CD4-positive, alpha-beta T cell (primary cell): ENCODE measurements around the gene OPA3. TPM values are rescaled to one million over a fixed set of nuclear protein-coding genes. Genes with fewer than 3 reads are reported as not detected.
A peak's percentile ranks its signal among the peaks of the same experiment; 100 is the strongest.

Source experiments
- ATAC-seq: fragments of 200-7000 bp; cut with Tn5 transposase; one replicate; pipeline ENCODE4 v1.10.0; 2022; ENCODE audit warnings: mild to moderate bottlenecking; ENCODE audit not compliant: poor library complexity
- CTCF ChIA-PET: fragments of 350-600 bp; sonication (Branson Sonifier 250); formaldehyde crosslinking; loops from one replicate; lab custom pipeline; 2021; ENCODE audit warnings: antibody characterized with exemption, inconsistent platforms; lab: Charles Lee
- POLR2A ChIA-PET: fragments of 350-600 bp; sonication (Branson Sonifier 250); formaldehyde crosslinking; loops from one replicate; lab custom pipeline; 2021; ENCODE audit warnings: antibody characterized with exemption, inconsistent platforms; lab: Charles Lee
- DNase-seq, 14 experiments: peaks; one replicate each; pipeline ENCODE4 v3.0.0-alpha.2; 2013 to 2020; ENCODE audit warnings: mixed read lengths in 2 of 14
- H3K27ac ChIP-seq, 2 donors: one replicate each; pipeline versions ENCODE4 v1.5.1 to v1.7.0; 2013; ENCODE audit warnings: low read length in 2 of 2, low read depth in 1 of 2, mild to moderate bottlenecking in 1 of 2
- H3K27me3 ChIP-seq, 2 experiments: 1 replicate in 1 of 2; 2 replicates in 1 of 2; pipeline versions ENCODE4 v1.6.1 to v1.7.0; 2013; ENCODE audit warnings: low read length in 2 of 2, control low read depth in 1 of 2, mild to moderate bottlenecking in 1 of 2, moderate library complexity in 1 of 2; ENCODE audit not compliant: insufficient read depth in 2 of 2, control insufficient read depth in 1 of 2
- H3K36me3 ChIP-seq: one replicate; pipeline ENCODE4 v1.6.1; 2013; ENCODE audit warnings: low read length, control low read depth; ENCODE audit not compliant: insufficient read depth
- H3K4me1 ChIP-seq: one replicate; pipeline ENCODE4 v1.6.1; 2013; ENCODE audit warnings: low read length, control low read depth; ENCODE audit not compliant: insufficient read depth
- H3K4me3 ChIP-seq: one replicate; pipeline ENCODE4 v1.5.1; 2013; ENCODE audit warnings: mild to moderate bottlenecking, low read length, moderate library complexity
- H3K9me3 ChIP-seq, 2 experiments: 1 replicate in 1 of 2; 2 replicates in 1 of 2; pipeline versions ENCODE4 v1.6.1 to v1.7.0; 2013; ENCODE audit warnings: low read length in 2 of 2, mild to moderate bottlenecking in 2 of 2, control low read depth in 1 of 2, moderate library complexity in 1 of 2; ENCODE audit not compliant: control insufficient read depth in 1 of 2, insufficient read depth in 1 of 2
- H3K27ac Mint-ChIP-seq: one replicate; pipeline ENCODE4 v1.8.0; 2020; ENCODE audit warnings: mixed read lengths
- H3K27me3 Mint-ChIP-seq: one replicate; pipeline ENCODE4 v1.8.0; 2021; ENCODE audit warnings: mixed read lengths
- H3K36me3 Mint-ChIP-seq: one replicate; pipeline ENCODE4 v1.8.0; 2021; ENCODE audit warnings: low read depth, mixed read lengths
- H3K4me1 Mint-ChIP-seq: one replicate; pipeline ENCODE4 v1.8.0; 2021; ENCODE audit warnings: low read depth, mixed read lengths
- H3K4me3 Mint-ChIP-seq: one replicate; pipeline ENCODE4 v1.8.0; 2020; ENCODE audit warnings: mild to moderate bottlenecking, mixed read lengths
- H3K9me3 Mint-ChIP-seq: one replicate; pipeline ENCODE4 v1.8.0; 2020; ENCODE audit warnings: mixed read lengths
- intact Hi-C, 2 experiments: fragments of 100-400 bp; cut with DNase I in 1 of 2; cut with micrococcal nuclease in 1 of 2; formaldehyde crosslinking; loops; one replicate each; pipeline versions ENCODE4 v1.15.1 to v1.9.0; 2023 to 2025; cut with DNase I, micrococcal nuclease
- total RNA-seq, 174 experiments: library from RNA in 2 of 174; stranded (reverse) in 2 of 174; gene quantifications; one replicate each; pipeline ENCODE4 v1.2.3 and lab custom pipeline; 2021 to 2026
- TF ChIP-seq, protein P1 (sequence below): fragments of 200-600 bp; IDR thresholded peaks from one replicate; pipeline ENCODE4 v1.8.0; 2022; ENCODE audit warnings: antibody characterized with exemption, mild to moderate bottlenecking

Gene OPA3
- total RNA-seq, 2 experiments from 2014 or later, result 3.1 to 3.2 TPM

DNA sequence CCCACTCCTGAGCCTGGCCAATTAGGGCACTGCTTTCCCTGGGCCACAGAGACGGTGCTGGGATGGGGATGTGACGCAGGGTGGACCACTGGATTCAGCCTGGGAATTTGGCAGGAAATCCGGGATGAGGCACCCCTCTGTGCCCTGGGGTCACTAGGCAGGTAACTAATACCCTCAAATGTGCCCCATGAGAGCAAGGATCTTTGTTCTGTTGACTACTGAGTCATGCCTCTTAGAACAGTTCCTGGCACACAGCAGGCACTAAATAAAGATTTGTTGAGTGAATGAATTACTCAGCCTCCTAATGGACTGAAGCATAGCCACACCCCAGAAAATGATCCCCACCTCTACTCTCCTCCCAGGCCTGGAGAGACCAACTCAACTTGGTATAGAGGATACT lies 15.9 kb downstream of the OPA3 start:
- TF ChIP-seq, protein P1, sequence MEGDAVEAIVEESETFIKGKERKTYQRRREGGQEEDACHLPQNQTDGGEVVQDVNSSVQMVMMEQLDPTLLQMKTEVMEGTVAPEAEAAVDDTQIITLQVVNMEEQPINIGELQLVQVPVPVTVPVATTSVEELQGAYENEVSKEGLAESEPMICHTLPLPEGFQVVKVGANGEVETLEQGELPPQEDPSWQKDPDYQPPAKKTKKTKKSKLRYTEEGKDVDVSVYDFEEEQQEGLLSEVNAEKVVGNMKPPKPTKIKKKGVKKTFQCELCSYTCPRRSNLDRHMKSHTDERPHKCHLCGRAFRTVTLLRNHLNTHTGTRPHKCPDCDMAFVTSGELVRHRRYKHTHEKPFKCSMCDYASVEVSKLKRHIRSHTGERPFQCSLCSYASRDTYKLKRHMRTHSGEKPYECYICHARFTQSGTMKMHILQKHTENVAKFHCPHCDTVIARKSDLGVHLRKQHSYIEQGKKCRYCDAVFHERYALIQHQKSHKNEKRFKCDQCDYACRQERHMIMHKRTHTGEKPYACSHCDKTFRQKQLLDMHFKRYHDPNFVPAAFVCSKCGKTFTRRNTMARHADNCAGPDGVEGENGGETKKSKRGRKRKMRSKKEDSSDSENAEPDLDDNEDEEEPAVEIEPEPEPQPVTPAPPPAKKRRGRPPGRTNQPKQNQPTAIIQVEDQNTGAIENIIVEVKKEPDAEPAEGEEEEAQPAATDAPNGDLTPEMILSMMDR, result no peak
- ChIA-PET POLR2A (interaction anchor here (1.1 kb wide), 1 partner anchor 77 kb away, joined by 3 read pairs; no protein-coding TSS in a partner anchor), CTCF (no interaction called here)
- DNase-seq, result no peak
- no peak overlapping the region for H3K27ac Mint-ChIP-seq
- Histone ChIP-seq H3K27ac (no peak overlapping the region), H3K9me3 (no peaks in the 10 kb centered on the region), H3K36me3 (no peaks in the 10 kb centered on the region), H3K4me3 (no peak overlapping the region), H3K4me1 (peaks cover 11% of the 10 kb centered on the region), H3K27me3 (no peaks in the 10 kb centered on the region)
- peaks cover 24% of the 10 kb centered on the region for H3K4me1 Mint-ChIP-seq
- no peaks in the 10 kb centered on the region for H3K27me3 Mint-ChIP-seq
- H3K9me3 Mint-ChIP-seq, result no peaks in the 10 kb centered on the region
- no peak overlapping the region for H3K4me3 Mint-ChIP-seq
- peaks cover 6% of the 10 kb centered on the region for H3K36me3 Mint-ChIP-seq
- intact Hi-C loops, result no loop called here
- no peak for ATAC-seq

DNA sequence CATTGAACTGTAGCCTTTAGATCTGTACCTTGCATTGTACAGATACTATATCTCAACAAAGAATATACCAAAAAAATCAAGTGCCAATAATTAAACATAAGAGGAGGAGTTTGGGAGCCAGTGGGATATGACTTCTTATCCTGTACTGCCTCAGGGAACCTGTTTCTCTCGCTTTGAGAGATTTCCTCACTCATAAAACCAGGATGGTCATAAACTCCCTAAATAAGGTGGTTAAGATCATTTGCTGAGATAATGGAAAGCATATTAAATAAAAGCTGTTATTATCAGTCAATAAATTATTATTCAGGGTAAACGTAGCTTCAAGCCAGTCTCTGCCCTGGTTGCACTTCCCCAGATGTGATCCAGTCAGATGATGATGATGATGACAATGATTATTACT lies 17.0 kb downstream of the OPA3 start:
- ATAC-seq, result no peak
- H3K36me3 ChIP-seq, result no peaks in the 10 kb centered on the region
- CTCF ChIA-PET, result interaction anchor here (1.2 kb wide), 1 partner anchor 9 kb away, joined by 8 read pairs; no protein-coding TSS in a partner anchor
- no peak overlapping the region for H3K27ac ChIP-seq
- peaks cover 22% of the 10 kb centered on the region for H3K4me1 ChIP-seq
- Mint-ChIP-seq H3K27me3 (no peaks in the 10 kb centered on the region), H3K36me3 (peaks cover 6% of the 10 kb centered on the region), H3K9me3 (no peaks in the 10 kb centered on the region), H3K27ac (no peak overlapping the region), H3K4me1 (peaks cover 33% of the 10 kb centered on the region), H3K4me3 (no peak overlapping the region)
- no peaks in the 10 kb centered on the region for H3K27me3 ChIP-seq
- DNase-seq, result no peak
- POLR2A ChIA-PET, result interaction anchor here (0.6 to 1.1 kb wide), 3 partner anchors 9 to 448 kb away, joined by 3 read pairs; no protein-coding TSS in a partner anchor
- no peak overlapping the region for H3K4me3 ChIP-seq
- H3K9me3 ChIP-seq, result no peaks in the 10 kb centered on the region
- intact Hi-C loops, result no loop called here
- TF ChIP-seq, protein P1, result no peak

DNA sequence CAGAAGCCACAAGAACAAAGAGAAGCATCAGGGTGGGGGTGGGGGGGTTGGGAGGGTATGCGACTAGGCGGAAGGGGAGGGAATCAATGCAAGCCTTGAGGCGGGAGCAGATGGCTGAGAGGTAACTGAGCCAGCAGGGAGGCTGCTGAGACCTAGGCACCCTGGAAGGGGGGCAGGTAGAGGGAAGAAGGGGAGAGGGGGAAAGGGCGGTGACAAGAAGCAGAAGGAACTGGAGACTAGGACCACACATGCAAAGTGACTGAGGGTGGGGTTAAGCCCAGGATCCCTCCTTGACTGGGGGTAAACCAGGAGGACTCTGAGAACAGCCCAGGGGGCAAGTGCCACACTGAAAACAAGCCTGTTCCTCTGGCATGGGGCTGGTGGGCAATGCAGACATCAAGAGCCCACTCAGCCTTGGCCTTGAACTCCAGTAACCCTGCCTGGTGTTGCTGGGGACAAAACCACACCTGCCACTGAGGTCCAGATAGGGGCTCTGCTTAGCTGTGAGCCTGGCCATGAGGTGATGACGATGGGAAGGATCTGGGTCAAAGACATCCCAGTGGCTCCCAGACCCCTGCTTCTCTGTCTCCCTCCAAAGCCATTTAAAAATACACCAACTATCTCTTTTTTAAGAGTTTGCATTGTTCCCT lies 20.3 kb downstream of the OPA3 start:
- peaks cover 29% of the 10 kb centered on the region for H3K4me1 ChIP-seq
- H3K27ac Mint-ChIP-seq, result peak overlapping the region; percentile 93
- no peak overlapping the region for H3K4me3 ChIP-seq
- H3K27me3 ChIP-seq, result no peaks in the 10 kb centered on the region
- H3K27me3 Mint-ChIP-seq, result no peaks in the 10 kb centered on the region
- DNase-seq (peak in 1 of 14 experiments; percentile 39), ATAC-seq (peak; percentile 46)
- H3K36me3 ChIP-seq, result no peaks in the 10 kb centered on the region
- POLR2A ChIA-PET, result no interaction called here
- H3K27ac ChIP-seq, result peak overlapping the region; percentile 47 to 66
- intact Hi-C loops, result no loop called here
- TF ChIP-seq, protein P1, result no peak
- H3K36me3 Mint-ChIP-seq, result no peaks in the 10 kb centered on the region
- H3K4me3 Mint-ChIP-seq, result peak overlapping the region; percentile 54
- CTCF ChIA-PET, result no interaction called here
- peaks cover 44% of the 10 kb centered on the region for H3K4me1 Mint-ChIP-seq
- H3K9me3 ChIP-seq, result no peaks in the 10 kb centered on the region
- H3K9me3 Mint-ChIP-seq, result no peaks in the 10 kb centered on the region
